Pulmonary artery endothelial cell (primary cell): Measurements from ENCODE around the gene HSPA12A. TPM values are rescaled to one million over a fixed set of nuclear protein-coding genes. Genes with fewer than 3 reads are reported as not detected.

Experiments
- DNase-seq: peaks from one replicate; pipeline ENCODE4 v3.0.0-alpha.2; 2011; ENCODE audit warnings: low read depth, low spot score
- total RNA-seq: library from RNA; depleted of rRNA; stranded (reverse); fragments of >200 nt; gene quantifications from 2 replicates; pipeline ENCODE4 v1.2.3, GENCODE V29; 2014

HSPA12A gene
- total RNA-seq, 1 donor from 2014 or later, result 0.13 TPM

DNA sequence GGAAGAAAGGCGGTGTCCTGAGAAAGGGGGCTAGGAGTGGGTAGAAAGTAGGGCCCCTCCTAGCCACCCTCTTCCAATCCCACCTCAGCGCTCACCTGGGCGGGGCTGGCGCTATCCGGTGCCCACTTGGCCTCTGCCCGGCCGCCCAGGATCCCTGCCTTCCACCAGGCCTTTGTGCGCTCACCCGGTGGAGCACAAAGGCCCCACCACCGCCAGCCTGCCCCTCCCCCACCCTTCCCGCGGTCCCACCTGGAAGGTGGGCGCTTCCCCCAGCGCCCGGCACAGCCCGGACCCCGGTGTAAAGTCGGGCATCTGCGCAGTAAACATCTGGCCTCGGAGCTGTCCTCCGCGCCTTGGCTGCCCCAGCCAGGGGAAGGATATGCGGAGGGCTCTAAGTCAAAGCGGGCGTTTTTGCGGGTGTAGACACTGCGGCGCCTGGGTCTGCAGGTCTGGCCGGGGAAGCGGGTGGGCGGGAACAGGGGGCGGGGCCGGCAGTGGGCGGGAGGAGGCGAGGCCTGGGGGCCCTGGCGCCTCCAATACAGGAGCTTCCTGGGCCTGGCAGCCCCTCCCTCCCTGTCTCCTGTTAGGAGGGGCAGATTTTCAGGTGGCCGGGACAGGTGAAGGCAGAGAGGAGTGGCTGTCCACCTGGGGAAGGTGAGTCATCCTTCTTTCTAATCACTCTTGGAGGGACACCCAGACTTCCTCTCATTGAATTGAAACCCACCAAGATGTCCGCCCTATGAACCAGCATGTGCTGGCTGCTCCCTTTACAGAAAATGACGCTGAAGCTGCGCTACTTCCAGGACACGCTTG is 72.3 kb downstream of the HSPA12A start:
- DNase-seq, result no peak

DNA sequence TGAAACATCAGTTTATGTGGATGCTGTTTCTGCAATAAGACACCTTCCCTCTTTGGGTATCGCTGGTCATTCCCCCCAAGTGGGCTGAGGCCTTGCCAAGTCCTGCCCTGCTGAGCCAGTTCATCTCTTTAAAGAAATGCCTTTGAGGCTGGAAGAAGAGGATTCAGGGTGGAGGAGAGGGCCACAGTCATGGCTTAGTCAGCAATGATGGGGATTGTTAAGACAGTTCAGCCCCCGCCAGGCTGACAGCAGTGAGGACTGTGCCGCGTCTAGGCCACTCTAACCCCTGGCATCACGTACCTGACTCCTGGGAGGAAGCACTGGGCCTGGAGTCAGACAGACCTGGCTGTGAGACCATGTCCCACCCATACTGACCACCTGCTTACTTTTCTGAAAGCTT is 73.3 kb downstream of the HSPA12A start:
- DNase-seq, result no peak

DNA sequence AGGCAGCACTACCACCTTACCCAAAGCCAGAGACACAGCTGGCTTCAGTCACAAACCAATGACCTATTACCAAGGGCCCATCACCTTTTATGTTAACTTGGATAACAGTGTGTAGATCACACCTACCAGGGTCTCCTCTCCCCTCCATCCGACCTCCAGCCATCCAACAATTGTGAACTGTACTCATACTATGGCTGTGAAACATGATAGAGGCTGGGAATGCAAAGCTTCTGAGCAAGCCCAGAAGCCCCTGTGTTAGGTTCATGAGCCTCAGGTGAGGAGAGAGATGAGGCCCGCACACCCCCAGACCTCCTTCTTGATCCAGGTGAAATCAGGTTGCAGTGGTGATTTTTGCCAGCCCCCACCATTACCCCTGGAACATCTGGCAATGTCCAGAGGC is 73.9 kb downstream of the HSPA12A start:
- DNase-seq, result no peak

DNA sequence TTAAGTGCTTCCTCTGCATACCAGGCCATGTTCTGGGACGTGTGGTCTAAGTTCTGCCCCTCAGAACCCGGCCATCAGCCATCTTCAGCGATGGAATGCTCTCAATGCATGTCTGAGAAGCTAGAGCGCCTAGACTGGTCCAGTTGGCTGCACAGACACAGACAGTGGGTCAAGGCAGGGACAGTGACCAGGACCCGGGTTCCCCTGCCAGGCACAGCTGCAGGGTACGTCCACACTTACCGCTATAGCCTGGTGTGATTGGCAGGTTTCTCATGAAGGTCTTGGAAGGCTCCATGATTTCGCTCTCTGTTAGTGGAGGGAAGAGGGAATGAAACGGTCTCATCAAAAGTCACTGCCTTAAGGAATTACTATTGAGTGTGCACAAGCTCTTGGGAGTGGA is 74.3 kb downstream of the HSPA12A start:
- no peak for DNase-seq

DNA sequence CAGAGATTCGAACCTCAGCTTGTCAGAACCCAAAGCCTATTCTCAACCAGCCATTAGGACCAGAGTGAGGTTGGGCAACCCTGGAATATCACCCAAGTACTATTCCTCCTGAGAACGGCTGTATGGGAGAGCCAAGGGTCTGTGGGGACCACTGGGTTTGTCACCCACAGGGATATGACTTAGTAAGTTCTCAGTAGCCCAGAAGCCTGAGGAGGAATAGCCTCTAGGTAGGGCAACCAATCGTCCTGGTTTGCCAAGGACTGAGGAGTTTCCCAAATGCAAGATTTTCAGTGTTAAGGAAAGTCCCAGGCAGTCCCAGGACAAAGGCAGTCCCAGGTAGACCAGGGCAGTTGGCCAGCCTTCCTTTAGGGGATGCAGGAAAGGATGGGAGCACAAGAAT is 74.9 kb downstream of the HSPA12A start:
- no peak for DNase-seq

DNA sequence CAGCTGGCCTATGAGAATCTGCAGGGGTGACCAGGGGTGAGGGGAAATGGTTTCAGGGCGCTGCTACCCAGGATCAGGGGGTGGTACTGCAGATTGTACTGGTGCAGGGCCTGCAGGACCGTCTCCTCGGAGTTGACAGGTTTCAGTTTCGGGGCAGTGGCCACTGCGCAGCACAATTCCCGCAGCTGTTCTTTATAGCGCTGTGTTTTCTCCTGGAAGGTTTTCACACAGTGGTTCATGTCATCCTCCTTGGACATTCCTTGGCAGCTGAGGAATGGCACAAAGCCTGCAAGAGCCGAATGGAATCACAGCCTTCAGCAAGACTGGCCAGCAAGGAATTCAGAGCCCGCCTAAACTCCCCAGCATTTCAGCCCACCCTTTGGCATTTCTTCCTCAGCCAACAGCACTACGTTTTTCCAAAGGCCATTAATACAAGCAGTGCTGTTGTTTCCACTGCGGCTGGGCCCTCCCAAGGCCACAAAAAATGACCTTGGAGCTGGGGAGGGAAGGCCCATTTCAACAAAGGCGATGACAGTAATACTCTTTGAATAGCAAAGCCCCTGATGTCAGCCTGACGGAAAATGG is 76.7 kb downstream of the HSPA12A start:
- no peak for DNase-seq

DNA sequence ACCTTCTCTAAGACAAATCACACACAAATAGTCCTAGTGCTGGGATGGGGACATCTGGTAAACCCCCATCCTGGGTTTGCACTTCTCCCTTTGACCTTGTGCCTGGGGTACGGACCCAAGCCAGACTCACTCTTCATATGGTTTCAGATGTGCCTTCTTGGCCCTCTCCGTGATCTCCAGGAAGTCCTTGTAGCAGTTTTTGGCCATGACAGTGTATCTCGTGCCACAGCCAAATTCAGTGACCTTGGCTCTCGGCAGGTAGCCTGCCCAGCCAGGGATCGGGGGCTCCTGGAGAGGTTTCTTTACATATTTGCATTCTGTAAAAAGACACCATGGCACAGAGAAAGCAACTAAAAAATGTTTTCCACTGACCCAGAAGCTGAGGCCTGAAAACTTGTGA is 77.7 kb downstream of the HSPA12A start:
- DNase-seq, result no peak

DNA sequence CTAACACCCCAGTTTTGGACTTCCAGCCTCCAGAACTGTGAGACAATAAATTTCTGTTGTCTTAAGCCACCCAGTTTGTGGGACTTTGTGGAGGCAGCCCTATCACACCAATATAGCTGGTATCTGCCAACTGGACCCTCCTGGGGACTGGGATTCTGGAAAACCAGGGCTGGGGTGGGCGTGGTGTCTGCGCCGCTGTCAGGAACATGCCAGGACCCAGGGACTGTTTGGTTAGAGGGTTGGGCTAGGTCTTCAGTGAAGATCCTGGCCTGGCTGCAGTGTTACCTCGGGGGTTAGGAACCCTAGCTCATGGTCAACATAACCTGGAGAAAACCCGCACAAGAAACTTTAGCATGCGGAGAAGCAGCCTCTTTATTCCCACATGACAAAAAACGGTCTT is 79.0 kb downstream of the HSPA12A start:
- DNase-seq, result no peak

DNA sequence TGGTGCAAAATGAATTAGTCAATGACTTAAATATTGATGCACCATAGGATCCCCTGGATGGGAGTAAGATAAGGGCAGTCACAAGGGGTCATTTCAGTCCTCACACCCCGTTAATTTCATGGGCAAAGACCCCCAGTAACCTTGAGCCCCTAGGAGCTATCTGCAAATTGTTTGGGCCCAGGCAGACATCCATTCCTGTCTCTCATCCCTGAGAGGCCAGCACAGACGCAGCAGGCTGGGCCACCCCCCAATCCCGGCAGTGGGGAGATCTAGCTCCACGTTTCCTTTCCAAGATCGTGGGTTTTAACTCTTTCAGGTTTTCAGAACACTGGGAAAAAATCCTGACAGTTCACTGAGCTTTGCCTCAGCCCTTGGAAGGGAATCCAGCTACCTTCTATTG is 81.5 kb downstream of the HSPA12A start:
- DNase-seq, result no peak

DNA sequence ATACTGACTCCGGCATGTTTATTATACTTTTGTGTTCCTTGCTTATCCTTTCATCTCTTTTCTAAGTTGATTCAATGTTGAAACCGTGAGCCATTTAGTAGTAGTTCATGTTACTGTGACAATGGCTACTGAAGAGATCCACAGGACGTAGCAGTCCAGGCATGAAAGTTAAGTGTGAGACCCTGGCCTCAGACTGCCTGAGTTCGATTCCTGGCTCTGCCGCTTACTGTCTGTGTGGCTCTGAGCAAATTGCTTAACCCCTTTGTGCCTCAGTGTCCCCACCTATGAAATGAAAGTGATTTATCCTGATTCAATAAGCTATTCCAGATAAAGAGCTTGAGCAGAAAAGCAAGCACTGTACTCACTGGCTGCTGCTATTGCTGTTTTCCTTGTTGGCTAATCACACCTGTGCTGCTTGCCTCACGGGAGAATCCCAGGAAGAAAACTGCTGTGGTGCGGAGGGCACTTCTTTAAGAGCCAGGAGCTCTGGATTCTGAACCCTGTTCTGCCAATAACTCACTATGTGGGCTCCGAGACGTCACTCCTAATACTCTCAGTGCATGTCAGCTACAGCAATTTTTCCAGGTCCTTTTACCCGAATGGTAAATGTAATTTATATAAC is 83.2 kb downstream of the HSPA12A start:
- no peak for DNase-seq

DNA sequence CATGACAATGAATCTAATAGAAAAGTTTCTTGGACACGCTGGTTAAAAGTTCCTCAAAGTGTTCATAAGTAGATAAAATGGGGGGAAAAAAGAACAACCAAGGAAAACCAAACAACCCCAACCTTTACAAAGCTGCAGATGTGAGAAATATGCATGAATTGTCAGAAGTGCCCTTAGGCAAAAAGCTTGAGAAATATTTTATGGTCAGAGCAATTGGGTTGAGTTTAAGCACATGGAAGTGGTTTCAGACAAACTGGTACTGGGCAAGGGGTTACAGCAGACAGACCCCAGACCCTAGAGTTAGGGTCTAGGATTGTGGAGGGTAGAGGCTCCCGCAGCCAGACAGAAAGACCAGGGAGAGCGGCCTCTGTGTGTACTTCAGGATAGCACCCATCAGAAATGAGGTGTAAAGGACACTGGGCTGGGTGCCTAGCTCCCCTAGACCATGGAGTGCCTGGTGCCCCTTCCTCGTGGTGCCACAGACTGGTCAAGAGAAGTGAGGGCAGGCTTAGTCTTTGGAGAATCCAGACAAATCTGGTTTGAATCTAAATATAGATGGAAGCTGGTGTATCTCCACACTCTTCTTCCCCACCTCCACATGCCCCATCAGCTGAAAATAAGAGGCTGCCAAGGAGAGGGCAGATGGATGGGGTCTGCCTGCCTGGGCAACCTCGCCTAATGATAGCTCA is 84.4 kb downstream of the HSPA12A start:
- no peak for DNase-seq

DNA sequence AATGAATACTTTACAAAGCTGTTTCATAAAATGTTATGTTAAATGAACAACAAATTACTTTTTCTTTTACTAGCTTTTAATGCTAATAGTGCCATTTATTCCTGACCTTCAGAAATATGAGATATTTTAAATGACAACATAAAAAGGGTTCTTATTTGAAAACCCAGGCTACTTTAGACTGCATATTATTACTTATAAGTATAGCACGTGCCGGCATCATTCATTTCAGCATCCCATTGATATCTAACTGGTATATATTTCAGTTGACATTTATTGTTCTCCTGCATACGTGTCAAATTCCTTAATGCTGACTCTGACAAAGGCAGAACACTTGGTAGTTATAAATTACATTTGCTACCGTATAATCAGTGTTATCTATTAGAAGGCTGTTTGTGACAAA is 86.3 kb downstream of the HSPA12A start:
- no peak for DNase-seq

DNA sequence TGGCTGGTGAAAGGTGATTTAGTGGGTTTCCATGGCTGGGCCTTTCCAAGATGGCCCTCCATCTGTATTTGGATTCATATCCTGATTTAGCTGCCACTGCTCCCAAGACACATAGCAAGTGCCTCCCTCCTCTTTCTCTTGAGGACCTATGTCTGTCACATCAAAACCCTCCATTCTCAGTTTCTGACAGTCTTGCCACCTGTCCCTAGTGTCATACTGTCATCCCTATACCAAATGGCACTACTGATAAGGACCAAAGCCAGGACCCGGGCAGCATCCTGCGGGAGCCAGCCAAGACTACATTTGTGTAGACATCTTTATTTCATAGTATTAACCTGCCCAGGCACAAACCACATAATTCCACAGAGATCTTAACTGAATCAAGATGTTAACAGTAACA is 86.8 kb downstream of the HSPA12A start:
- DNase-seq, result no peak

DNA sequence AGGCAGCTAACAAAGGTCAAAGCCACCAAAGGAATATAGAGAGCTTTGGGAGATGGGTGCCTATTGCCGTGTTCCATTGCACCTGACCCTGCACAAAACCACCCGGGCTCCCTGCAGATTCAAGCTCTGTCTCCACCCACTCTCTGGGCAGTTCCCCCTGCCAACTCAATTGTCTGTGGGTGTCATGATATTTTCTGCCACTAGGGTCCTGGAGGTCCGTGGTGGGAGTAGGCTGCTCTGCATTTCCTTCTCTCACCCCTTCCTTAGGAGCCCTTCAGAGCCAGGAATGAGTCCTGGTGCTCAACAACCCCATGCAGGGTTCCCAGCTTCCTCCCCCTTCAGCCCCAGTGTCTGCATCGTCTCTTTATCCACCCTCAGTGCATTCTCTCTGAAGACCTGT is 87.5 kb downstream of the HSPA12A start:
- no peak for DNase-seq

DNA sequence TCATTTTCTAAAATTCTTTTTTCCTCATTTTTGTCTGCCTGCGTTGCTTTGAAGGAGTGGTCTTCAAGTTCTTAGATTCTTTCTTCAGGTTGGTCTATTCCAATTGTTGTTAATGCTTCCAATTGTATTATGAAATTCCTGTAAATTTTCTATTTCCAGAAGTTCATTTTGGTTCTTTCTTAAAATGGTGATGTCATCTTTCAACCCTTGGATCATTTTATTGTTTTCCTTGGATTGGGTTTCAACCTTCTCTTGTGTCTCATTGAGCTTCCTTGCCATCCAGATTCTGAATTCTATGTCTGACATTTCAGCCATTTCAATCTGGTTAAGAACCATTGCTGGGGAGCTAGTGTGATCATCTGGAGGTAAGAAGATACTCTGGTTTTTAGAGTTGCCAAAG is 88.5 kb downstream of the HSPA12A start:
- DNase-seq, result no peak

DNA sequence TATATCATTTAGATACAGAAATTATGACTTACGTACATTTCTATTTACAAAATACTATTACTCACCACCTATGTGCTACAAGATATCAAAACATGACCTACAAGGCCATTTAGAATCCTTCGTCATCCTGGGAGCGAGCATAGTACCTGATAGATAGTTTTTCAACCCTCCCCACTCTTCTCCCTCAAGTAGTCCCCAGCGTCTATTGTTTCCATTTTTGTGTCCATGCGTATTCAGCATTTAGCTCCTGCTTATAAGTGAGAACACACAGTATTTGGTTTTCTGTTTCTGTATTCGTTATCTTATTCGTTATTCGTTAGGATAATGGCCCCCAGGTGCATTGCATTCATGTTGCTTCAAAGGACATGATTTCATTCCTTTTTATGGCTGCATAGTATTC is 93.5 kb downstream of the HSPA12A start:
- DNase-seq, result no peak

DNA sequence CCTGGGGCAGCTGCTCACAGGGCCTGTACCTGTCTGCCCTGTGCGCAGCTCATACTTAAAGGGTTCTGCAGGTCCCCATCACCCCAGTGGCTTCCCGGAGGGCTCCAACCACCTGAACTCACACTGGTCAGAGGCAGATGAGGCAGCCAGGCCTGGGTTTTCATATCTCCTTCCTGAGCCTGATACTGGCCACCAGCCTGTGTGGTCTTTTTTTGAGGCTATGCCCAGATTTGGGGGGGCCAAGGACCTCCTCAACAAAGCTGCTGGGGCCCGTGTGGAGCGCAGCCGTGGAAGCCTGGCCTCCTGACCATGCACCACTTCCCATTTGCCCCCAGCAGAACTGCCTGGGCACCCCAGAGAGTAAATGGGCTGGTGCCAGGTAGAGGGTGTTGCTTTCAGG is 95.9 kb downstream of the HSPA12A start:
- DNase-seq, result no peak

DNA sequence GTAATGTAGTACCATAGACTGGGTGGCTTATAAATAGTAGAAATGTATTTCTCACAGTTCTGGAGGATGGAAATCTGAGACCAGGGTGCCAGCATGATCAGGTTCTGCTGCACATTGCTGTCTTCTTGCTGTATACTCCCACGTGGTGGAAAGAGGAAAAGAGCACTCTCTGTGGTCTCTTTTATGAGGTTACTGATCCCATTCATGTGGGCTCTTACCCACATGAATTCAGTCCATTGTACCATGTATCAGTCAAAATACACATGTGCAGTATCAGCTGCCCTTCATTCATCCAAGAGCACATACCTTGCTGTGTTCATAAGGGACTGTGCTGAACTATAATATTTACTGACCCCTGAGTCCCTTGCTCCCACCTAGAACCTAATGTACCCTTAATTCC is 104.5 kb downstream of the HSPA12A start:
- no peak for DNase-seq

DNA sequence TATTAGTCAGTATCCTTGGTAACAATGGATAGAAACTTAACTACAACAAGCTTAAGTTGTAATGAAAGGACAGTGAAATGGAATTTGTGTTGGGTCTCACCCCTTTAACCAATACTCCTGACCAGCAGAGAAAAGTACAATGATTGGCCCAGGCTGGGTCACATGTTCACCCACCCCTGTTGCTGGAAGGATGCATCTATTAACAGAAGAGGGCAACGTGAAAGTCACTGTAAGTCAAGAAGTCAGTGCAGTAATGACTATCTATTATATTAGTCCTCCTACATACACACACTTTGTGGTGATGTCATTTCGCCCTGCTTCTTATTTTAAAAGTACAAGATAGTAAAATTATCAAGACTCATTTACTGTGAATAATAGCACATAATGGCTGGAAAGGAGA is 105.4 kb downstream of the HSPA12A start:
- no peak for DNase-seq

DNA sequence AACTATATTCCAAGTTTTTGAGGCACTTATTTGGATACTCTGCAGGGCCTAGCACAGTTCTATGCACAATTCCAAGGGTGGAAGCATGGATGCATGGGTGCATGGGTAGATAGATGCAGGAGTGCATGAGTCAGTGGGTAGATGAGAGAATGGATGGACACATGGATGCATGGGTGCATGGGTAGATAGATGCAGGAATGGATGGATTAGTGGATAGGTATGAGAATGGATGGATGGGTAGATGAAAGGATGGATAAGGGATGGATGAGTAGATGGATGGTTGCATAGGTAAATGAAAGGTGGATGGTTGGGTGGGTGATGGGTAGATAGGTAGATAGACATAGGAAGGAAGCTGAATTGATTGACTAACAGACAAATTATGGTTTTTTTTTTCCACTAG is 106.0 kb downstream of the HSPA12A start:
- DNase-seq, result no peak

DNA sequence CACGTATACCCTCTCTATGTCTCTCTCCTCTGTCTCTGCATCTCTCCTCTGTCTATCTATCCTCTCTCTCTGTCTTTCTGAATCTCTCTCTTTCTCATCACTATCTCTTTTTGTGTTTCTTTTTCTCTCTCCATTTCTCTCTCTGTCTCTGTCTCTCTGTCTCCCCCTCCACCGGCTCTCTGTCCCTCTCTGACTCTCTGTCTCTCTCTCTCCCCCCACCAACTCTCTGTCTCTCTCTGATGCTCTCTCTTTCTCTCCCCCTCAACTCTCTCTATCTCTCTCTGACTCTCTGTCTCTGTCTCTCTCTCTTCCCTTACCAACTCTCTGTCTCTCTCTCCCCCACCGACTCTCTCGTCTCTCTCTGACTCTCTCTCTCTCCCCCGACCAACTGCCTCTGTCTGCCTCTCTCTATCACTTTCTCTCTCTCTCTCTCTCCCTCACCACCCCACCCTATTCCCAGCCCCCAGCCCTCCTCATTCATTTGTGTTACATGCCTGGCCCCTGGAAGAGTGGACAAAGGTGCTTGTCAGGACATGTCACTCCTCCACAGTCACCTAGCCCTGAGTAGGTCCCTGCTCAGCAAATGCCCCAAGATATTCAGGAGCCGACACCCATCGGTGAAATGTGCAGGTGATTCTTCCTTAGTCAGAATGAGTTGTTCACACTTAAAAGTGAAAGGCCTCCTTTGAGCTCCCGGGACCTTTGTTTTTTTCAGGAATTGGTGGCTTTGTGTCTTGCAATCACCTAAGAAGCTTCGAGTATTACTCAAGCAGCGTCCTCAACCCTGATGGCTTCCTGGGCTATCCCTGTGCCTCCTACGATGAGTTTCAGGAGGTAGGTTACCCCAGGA is 108.0 kb downstream of the HSPA12A start:
- DNase-seq, result no peak
